GM12874 (cell line): ENCODE measurements around the gene FANCE.

Source experiments
- CTCF ChIP-seq: IDR thresholded peaks from 2 replicates; pipeline ENCODE4 v1.5.1; 2011; ENCODE audit warnings: low read depth, mild to moderate bottlenecking, control low read depth, low read length, moderate library complexity; ENCODE audit not compliant: insufficient read depth

The FANCE gene

GRCh38 chr6:35445691-35446090, 6.4 kb upstream of the FANCE start:
- TF ChIP-seq CTCF: no peak

DNA sequence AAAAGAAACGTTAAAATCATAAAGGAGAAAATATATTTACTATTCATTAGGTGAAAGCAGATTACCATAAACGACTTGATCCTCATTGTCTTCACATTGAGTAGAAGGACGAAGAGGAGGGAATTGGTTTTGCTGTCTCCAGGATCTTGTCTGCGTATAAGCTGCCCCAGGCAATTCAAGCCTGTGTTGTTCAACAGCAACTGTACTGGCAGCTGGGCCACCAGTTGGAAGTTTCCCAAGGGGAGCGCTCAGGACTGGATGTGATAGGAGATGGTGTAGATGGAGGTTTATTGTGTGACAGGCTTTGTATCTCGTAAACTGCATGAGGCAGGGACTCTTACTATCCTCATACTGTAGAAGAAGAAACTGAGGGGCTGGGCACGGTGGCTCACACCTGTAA, 3.9 kb upstream of the FANCE start:
- TF ChIP-seq CTCF: no peak

DNA sequence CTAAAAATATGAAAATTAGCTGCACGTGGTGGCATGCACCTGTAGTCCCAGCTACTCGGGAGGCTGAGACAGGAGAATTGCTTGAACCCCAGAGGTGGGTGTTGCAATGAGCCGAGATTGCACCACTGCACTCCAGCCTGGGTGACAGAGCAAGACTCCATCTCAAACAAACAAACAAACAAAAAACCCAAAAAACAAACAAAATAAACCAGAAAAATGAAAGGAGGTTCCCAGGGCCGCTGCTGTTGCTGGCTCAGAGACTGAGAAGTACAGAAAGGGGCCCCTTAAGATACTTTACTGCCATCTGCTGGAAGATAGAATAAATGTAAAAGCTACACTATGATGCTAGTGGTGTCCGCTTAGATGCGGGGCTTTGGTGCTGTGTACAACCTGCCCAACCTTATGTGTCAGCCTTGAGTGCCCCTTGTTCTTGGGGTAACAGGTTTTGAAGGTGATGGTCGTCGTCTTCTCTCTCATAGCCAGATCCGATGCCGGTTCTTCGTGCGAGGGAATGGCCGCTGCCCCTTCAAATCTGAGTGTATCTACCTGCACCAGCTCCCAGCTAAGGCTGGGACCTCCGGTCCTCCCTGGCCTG, 2.8 kb upstream of the FANCE start:
- peak; percentile 47 for TF ChIP-seq CTCF

DNA sequence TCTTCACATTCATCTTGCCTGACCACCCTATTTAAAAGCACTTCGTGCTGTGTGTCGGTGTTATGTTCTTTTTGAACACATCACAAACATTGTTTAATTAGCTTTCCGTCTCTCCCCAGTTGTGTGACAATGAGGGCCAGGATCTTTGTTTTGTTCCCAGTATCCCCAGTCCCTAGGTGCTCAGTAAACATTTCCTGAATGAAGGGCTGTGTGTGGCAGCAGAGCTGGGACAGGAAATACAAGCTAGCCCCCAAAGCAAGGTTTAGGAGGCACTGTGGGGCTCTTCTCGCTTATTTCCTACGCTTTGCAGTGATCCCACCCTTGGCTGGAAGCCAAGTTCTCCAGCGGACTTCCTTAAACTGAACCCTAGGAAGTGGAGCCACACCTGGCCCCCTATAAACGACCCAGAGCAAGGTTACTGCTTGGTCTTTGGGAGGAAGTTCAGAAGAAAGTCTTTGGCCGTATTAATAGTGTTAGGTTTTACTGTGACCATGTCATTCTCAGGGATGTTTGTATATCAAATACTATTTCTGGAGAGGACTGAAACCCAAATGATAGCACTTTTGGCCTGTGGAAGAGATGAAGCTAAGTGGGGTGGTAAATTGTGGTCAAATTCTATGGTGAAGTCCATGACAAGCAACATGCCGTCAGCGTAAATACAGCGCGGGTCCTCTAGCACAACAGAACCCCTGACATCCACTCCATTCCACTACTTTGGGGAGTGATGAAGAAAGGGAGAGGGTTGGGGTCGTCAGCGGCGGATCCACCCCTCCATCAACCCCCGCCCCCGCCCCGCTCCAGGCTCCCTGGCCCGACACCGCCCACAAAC, 570 bp upstream of the FANCE start:
- no peak for TF ChIP-seq CTCF

GRCh38 chr6:35453236-35453635, 1.1 kb downstream of the FANCE start:
- no peak for TF ChIP-seq CTCF

DNA sequence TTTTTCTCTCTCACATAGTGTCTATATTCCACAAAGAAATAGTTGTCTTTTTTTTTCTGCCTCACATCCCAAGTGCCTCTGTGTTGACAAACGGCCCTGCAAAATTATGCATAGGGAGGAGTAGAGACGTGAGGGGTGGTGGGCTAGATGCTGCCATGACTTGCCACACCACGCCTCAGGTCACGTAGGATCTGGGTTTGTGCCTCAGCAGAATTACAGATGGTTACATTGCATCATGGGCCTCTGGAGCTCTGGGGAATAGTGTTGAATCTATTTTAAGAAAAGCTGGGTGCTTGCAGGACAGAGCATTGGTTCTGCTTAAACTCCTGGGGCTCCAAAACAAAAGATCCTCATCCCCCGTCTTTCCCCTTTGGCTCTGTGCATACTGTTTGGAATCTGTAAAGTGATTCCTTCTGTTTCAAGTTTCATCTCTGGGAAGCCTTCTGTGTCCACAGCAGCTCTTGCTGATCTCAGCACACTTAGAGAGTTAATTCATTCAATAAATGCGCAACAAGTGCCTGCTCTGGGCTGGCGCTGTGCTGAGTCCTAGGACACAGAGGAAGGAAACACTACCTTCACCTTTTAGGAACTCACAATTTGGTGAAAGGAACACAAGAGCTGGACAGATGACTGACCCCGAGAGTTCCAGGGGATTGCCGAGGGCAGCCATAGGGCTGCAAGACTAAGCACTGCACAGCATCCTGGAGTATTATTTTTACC, 2.4 kb downstream of the FANCE start:
- no peak for TF ChIP-seq CTCF

GRCh38 chr6:35457907-35458306, 5.8 kb downstream of the FANCE start:
- no peak for TF ChIP-seq CTCF
